Muscle layer of colon (tissue), 2 donors: ENCODE data around the gene TLE4.

Source experiments
- H3K27ac ChIP-seq: one replicate; pipeline ENCODE4 v1.7.0; 2013; ENCODE audit warnings: low read depth, mild to moderate bottlenecking, low read length, moderate library complexity
- H3K27me3 ChIP-seq, 2 donors: one replicate each; pipeline ENCODE4 v1.7.0; 2013; ENCODE audit warnings: low read length in 2 of 2, mild to moderate bottlenecking in 2 of 2; ENCODE audit not compliant: insufficient read depth in 2 of 2, control insufficient read depth in 1 of 2
- H3K36me3 ChIP-seq: one replicate; pipeline ENCODE4 v1.7.0; 2013; ENCODE audit warnings: mild to moderate bottlenecking, low read length; ENCODE audit not compliant: insufficient read depth
- H3K4me1 ChIP-seq: one replicate; pipeline ENCODE4 v1.7.0; 2013; ENCODE audit warnings: mild to moderate bottlenecking, low read length; ENCODE audit not compliant: insufficient read depth
- H3K4me3 ChIP-seq, 2 donors: one replicate each; pipeline ENCODE4 v1.7.0; 2013; ENCODE audit warnings: low read length in 2 of 2, low read depth in 1 of 2, mild to moderate bottlenecking in 1 of 2, moderate library complexity in 1 of 2
- H3K9ac ChIP-seq: one replicate; pipeline ENCODE4 v1.7.0; 2013; ENCODE audit warnings: low read length
- H3K9me3 ChIP-seq: one replicate; pipeline ENCODE4 v1.7.0; 2013; ENCODE audit warnings: mild to moderate bottlenecking, low read length
- donor health status: abdominal sarcoma.
- donor health status: Adenocarcinoma of cecum.

TLE4 gene

DNA sequence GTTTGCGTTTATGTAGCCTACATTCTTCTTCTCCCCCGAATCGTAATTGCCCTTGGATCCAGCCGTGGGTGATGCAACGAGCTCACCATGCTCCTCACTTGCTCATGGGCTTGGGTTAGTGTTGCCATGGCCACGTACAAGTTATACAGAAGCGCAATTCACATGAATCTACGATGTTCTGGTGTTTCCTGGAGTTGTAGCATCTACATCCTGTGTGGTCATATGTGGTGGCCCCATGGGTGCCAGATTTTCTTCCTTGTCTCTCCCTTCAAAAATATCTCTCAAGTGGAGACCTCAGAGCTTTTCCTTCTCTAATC lies 115.3 kb downstream of the TLE4 start:
- peaks cover 18% of the 10 kb centered on the region for H3K4me1 ChIP-seq

DNA sequence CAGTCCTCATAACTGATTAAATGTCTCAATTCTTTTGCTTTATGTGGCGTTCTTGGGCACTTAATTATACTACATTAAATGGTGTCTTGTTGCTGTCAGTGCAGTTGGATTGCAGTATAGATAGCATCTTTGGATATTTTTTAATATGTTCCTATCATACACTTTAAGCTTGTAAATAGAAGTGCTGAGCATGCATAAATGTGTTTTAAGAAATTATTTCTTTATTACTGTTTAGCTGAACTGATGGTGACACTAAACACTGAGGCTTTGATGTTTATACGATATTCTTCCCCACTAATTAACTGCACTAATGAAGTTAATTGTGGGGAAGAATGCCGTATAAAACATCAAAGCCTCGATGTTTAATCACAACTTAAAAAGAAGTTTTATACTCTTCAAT lies 116.6 kb downstream of the TLE4 start:
- Histone ChIP-seq H3K27ac (no peak overlapping the region), H3K9me3 (no peaks in the 10 kb centered on the region), H3K27me3 (no peaks in the 10 kb centered on the region), H3K9ac (no peak overlapping the region), H3K4me1 (peaks cover 12% of the 10 kb centered on the region), H3K36me3 (no peaks in the 10 kb centered on the region), H3K4me3 (no peak overlapping the region)

More for the DNA sequence above, 115.3 kb downstream of the TLE4 start:
- H3K36me3 ChIP-seq, result no peaks in the 10 kb centered on the region
- no peak overlapping the region for H3K4me3 ChIP-seq
- no peak overlapping the region for H3K9ac ChIP-seq
- H3K27ac ChIP-seq, result no peak overlapping the region
- H3K9me3 ChIP-seq, result no peaks in the 10 kb centered on the region
- no peaks in the 10 kb centered on the region for H3K27me3 ChIP-seq

GRCh38 chr9:79689576-79689975 lies 117.8 kb downstream of the TLE4 start:
- H3K27me3 ChIP-seq, result no peaks in the 10 kb centered on the region
- H3K4me1 ChIP-seq, result peaks cover 12% of the 10 kb centered on the region
- H3K36me3 ChIP-seq, result no peaks in the 10 kb centered on the region
- no peak overlapping the region for H3K4me3 ChIP-seq
- no peaks in the 10 kb centered on the region for H3K9me3 ChIP-seq
- H3K27ac ChIP-seq, result no peak overlapping the region
- no peak overlapping the region for H3K9ac ChIP-seq

GRCh38 chr9:79691496-79691895 lies 119.7 kb downstream of the TLE4 start:
- H3K27me3 ChIP-seq, result no peaks in the 10 kb centered on the region
- no peak overlapping the region for H3K4me3 ChIP-seq
- no peaks in the 10 kb centered on the region for H3K9me3 ChIP-seq
- H3K27ac ChIP-seq, result no peak overlapping the region
- no peak overlapping the region for H3K9ac ChIP-seq
- no peaks in the 10 kb centered on the region for H3K36me3 ChIP-seq
- no peaks in the 10 kb centered on the region for H3K4me1 ChIP-seq

- Histone ChIP-seq H3K4me1 (no peaks in the 10 kb centered on the region), H3K9me3 (no peaks in the 10 kb centered on the region), H3K4me3 (no peak overlapping the region), H3K27ac (no peak overlapping the region), H3K9ac (no peak overlapping the region), H3K36me3 (no peaks in the 10 kb centered on the region), H3K27me3 (no peaks in the 10 kb centered on the region)
Measured at GRCh38 chr9:79692857-79693571, 121.2 kb downstream of the TLE4 start.

DNA sequence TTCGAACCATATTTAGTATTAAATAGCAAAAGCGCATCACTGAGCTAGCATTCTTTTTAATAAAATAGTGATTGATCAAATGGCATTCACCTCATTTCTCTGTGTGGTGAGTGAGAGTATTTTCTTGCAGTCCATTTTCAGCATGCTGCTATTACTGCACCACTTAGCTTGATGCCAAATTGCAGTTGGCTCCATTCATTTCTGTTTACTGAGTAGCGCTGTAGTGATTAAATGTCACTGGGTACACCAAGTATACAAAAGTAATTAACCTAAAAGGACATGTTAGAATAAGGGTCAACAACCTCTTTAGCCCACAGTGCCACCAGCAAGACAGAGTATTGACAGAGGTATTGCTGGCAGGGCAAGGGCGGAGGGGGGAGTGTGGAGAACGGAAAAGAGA lies 122.0 kb downstream of the TLE4 start:
- Histone ChIP-seq H3K36me3 (no peaks in the 10 kb centered on the region), H3K9me3 (no peaks in the 10 kb centered on the region), H3K27me3 (no peaks in the 10 kb centered on the region), H3K9ac (no peak overlapping the region), H3K4me3 (no peak overlapping the region), H3K27ac (no peak overlapping the region), H3K4me1 (no peaks in the 10 kb centered on the region)

GRCh38 chr9:79694208-79694607 lies 122.4 kb downstream of the TLE4 start:
- H3K4me3 ChIP-seq, result no peak overlapping the region
- H3K27me3 ChIP-seq, result no peaks in the 10 kb centered on the region
- no peaks in the 10 kb centered on the region for H3K4me1 ChIP-seq
- H3K9ac ChIP-seq, result no peak overlapping the region
- H3K27ac ChIP-seq, result no peak overlapping the region
- no peaks in the 10 kb centered on the region for H3K9me3 ChIP-seq
- no peaks in the 10 kb centered on the region for H3K36me3 ChIP-seq

DNA sequence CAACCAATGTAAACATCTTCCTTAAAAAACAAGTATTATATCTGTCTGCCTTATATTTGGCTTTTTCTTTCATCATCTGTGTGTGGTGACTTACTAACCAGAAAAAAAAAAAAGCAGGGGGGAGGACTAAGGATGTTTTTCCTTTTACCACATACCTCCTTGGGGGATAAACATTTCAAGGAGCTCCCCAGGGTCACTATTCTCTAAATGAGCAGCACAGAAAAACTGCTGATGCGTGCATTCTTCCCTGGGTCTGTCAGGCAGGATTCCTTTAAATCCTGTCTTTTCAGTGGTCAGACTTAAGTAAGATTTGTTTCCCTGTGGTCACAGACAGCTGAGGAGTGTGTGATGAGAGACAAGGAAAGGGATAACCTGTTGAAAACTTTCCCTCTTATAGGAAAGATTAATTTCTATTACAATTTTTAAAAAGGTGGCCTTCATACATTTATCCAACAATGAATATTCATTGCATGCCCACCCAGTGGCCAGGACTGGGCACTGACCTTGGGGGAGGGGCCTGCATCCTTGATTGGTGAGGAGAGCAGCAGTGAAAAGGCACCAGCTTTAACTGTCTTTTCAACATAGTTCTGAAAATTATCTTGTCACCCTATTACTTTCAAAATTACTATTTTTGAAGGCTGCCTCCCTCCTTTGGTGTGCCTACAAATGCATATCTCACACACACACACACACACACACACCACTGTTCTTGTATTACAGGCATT lies 123.1 kb downstream of the TLE4 start:
- H3K9me3 ChIP-seq, result no peaks in the 10 kb centered on the region

GRCh38 chr9:79695531-79696175 lies 123.9 kb downstream of the TLE4 start:
- H3K9me3 ChIP-seq, result no peaks in the 10 kb centered on the region
- no peak overlapping the region for H3K4me3 ChIP-seq
- H3K9ac ChIP-seq, result no peak overlapping the region
- H3K27ac ChIP-seq, result no peak overlapping the region
- no peaks in the 10 kb centered on the region for H3K36me3 ChIP-seq
- H3K27me3 ChIP-seq, result no peaks in the 10 kb centered on the region
- no peaks in the 10 kb centered on the region for H3K4me1 ChIP-seq

More for the DNA sequence above, 123.1 kb downstream of the TLE4 start:
- Histone ChIP-seq H3K4me3 (no peak overlapping the region), H3K9ac (no peak overlapping the region), H3K27ac (no peak overlapping the region), H3K27me3 (no peaks in the 10 kb centered on the region), H3K4me1 (no peaks in the 10 kb centered on the region), H3K36me3 (no peaks in the 10 kb centered on the region)

- Histone ChIP-seq H3K27ac (no peak overlapping the region), H3K36me3 (no peaks in the 10 kb centered on the region), H3K9me3 (no peaks in the 10 kb centered on the region), H3K9ac (no peak overlapping the region), H3K27me3 (no peaks in the 10 kb centered on the region), H3K4me1 (no peaks in the 10 kb centered on the region), H3K4me3 (no peak overlapping the region)
Measured at GRCh38 chr9:79698967-79699366, 127.2 kb downstream of the TLE4 start.

DNA sequence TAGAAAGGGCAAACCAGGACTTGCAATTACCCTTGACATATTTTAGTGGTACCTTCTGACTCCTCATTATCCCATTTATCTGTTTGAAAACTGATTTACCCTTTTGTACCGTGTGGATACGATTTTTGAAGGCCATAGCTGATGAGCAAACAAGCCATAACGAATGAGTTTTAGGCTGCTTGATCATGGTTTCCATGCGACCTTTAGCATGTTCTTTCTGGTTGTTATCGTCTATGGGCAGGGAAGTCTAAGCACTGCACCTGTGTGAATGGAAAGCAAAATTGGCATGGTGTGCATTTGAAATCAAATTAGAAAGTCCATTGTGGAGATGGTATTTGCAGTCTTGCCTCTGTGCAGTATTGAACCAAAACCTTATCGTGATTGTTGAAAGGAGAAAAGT lies 127.7 kb downstream of the TLE4 start:
- no peak overlapping the region for H3K9ac ChIP-seq
- H3K27ac ChIP-seq, result no peak overlapping the region
- no peaks in the 10 kb centered on the region for H3K9me3 ChIP-seq

More for the DNA sequence above, 127.7 kb downstream of the TLE4 start:
- Histone ChIP-seq H3K4me3 (no peak overlapping the region), H3K36me3 (peaks cover 1% of the 10 kb centered on the region), H3K4me1 (no peaks in the 10 kb centered on the region), H3K27me3 (no peaks in the 10 kb centered on the region)
